ENCODE results near the gene TTLL7. TPM values are rescaled to one million over a fixed set of nuclear protein-coding genes. Genes with fewer than 3 reads are reported as not detected.

The TTLL7 gene
- total RNA-seq, 1 experiment from 2014 or later: not detected

GRCh38 chr1:83905315-83905907, 93.5 kb downstream of the TTLL7 start:
- peak; percentile 70 for DNase-seq

DNA sequence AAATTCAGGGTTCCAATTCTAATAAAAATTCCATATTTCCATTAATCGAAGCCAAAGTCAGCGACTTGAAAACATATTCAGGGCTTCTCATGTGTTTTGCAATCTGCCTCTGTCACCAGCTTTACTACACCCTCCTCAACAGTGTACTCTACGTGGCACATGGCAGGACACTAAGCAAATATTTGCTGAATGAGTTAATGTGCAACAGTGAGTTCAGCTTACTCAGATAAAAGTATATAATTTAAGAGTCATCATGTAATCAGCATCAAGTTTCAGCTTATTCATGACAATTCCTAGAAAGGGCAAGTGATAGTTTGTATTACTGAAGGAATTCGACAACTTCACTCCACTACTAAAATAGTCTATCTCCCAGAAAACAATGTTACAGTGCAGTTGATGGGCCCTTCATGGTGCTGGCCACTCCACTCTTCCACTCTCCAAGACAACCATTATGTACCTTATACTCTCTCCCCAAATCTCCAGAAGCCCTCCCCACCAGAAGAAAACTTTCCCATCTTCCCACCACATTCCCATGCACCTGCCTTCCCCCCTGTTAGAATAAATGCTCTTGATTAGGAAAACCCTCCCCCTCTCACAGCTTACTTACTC, 97.3 kb downstream of the TTLL7 start:
- Histone ChIP-seq H3K27me3 (ENCODE audit: low read length) (no peaks in the 10 kb centered on the region), H3K9ac (ENCODE audit: low read length) (no peak overlapping the region), H3K27ac (ENCODE audit: low read length) (no peak overlapping the region), H3K9me2 (replicated peaks; ENCODE audit: insufficient read depth, low read length) (no peaks in the 10 kb centered on the region), H3K4me3 (ENCODE audit: low read length) (no peak overlapping the region), H3K79me2 (ENCODE audit: low read length) (no peaks in the 10 kb centered on the region), H3K4me2 (ENCODE audit: low read depth, low read length, poor library complexity, severe bottlenecking) (no peak overlapping the region), H3K9me3 (ENCODE audit: low read length) (no peaks in the 10 kb centered on the region), H2AFZ (ENCODE audit: low read length) (no peak overlapping the region), H4K20me1 (ENCODE audit: insufficient read depth, low read depth, low read length) (no peaks in the 10 kb centered on the region), H3K36me3 (ENCODE audit: insufficient read depth, low read length) (no peaks in the 10 kb centered on the region), H3K4me1 (ENCODE audit: low read length) (no peaks in the 10 kb centered on the region)
- DNase-seq: no peak

More at GRCh38 chr1:83905315-83905907, 93.5 kb downstream of the TTLL7 start:
- no peak overlapping the region for H3K4me2 ChIP-seq (ENCODE audit: low read depth, low read length, poor library complexity, severe bottlenecking)
- no peaks in the 10 kb centered on the region for H3K27me3 ChIP-seq (ENCODE audit: low read length)
- H3K9me3 ChIP-seq (ENCODE audit: low read length): no peaks in the 10 kb centered on the region
- H2AFZ ChIP-seq (ENCODE audit: low read length): no peak overlapping the region
- H4K20me1 ChIP-seq (ENCODE audit: insufficient read depth, low read depth, low read length): no peaks in the 10 kb centered on the region
- H3K36me3 ChIP-seq (ENCODE audit: insufficient read depth, low read length): no peaks in the 10 kb centered on the region
- H3K79me2 ChIP-seq (ENCODE audit: low read length): no peaks in the 10 kb centered on the region
- H3K27ac ChIP-seq (ENCODE audit: low read length): no peak overlapping the region
- H3K4me1 ChIP-seq (ENCODE audit: low read length): no peaks in the 10 kb centered on the region
- no peak overlapping the region for H3K9ac ChIP-seq (ENCODE audit: low read length)
- no peaks in the 10 kb centered on the region for H3K9me2 ChIP-seq (replicated peaks; ENCODE audit: insufficient read depth, low read length)
- H3K4me3 ChIP-seq (ENCODE audit: low read length): no peak overlapping the region

DNA sequence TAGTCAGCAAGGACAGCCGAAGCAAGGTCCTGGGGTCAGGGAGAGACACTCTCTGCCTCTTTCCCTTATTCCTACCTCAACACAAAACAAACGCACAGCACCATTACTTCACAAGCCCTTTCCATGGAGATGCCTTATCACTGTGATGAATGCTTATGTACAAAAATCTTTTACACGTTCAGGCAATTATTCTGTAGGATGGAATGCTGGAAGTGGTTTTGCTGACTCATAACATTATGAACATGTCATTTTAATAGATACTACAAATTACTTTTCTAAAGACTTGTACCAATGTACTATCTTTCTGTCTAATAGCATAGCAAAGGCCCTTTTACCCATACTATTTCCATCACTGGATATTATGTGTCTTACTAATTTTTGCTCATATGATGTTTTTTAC, 98.4 kb downstream of the TTLL7 start:
- Histone ChIP-seq H3K4me3 (ENCODE audit: low read length) (no peak overlapping the region), H3K9me3 (ENCODE audit: low read length) (no peaks in the 10 kb centered on the region), H4K20me1 (ENCODE audit: insufficient read depth, low read depth, low read length) (no peaks in the 10 kb centered on the region), H3K27me3 (ENCODE audit: low read length) (no peaks in the 10 kb centered on the region), H3K4me2 (ENCODE audit: low read depth, low read length, poor library complexity, severe bottlenecking) (no peak overlapping the region), H2AFZ (ENCODE audit: low read length) (no peak overlapping the region), H3K79me2 (ENCODE audit: low read length) (no peaks in the 10 kb centered on the region), H3K36me3 (ENCODE audit: insufficient read depth, low read length) (no peaks in the 10 kb centered on the region), H3K4me1 (ENCODE audit: low read length) (no peaks in the 10 kb centered on the region), H3K27ac (ENCODE audit: low read length) (no peak overlapping the region), H3K9me2 (replicated peaks; ENCODE audit: insufficient read depth, low read length) (no peaks in the 10 kb centered on the region), H3K9ac (ENCODE audit: low read length) (no peak overlapping the region)
- no peak for DNase-seq

DNA sequence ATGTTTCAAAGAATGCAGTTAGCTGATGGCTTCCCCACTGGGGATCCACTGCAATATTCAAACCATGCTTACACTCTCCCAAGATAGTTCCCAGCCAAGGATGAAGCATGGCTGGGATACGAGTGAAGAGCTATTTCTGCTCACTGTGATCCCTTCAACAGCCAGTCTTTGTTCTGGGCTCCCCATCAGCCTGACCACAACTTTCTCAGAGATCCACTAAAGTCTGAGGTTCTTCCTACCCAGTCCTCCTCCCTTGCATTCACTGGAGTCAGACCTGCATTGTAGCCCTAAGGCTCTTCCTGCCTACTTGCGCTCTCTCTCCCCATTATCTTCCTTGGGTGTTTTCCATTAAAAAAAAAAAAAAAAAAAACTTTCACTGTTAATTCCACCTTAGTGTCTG, 101.4 kb downstream of the TTLL7 start:
- DNase-seq: no peak

GRCh38 chr1:83896299-83896698, 102.6 kb downstream of the TTLL7 start:
- H3K27ac ChIP-seq (ENCODE audit: low read length): no peak overlapping the region
- H3K9me2 ChIP-seq (replicated peaks; ENCODE audit: insufficient read depth, low read length): no peaks in the 10 kb centered on the region
- DNase-seq: no peak
- H3K4me2 ChIP-seq (ENCODE audit: low read depth, low read length, poor library complexity, severe bottlenecking): no peak overlapping the region
- no peak overlapping the region for H3K9ac ChIP-seq (ENCODE audit: low read length)
- no peaks in the 10 kb centered on the region for H3K36me3 ChIP-seq (ENCODE audit: insufficient read depth, low read length)
- no peaks in the 10 kb centered on the region for H3K9me3 ChIP-seq (ENCODE audit: low read length)
- no peak overlapping the region for H3K4me3 ChIP-seq (ENCODE audit: low read length)
- no peak overlapping the region for H2AFZ ChIP-seq (ENCODE audit: low read length)
- no peaks in the 10 kb centered on the region for H3K27me3 ChIP-seq (ENCODE audit: low read length)
- no peaks in the 10 kb centered on the region for H3K79me2 ChIP-seq (ENCODE audit: low read length)
- no peaks in the 10 kb centered on the region for H4K20me1 ChIP-seq (ENCODE audit: insufficient read depth, low read depth, low read length)
- no peaks in the 10 kb centered on the region for H3K4me1 ChIP-seq (ENCODE audit: low read length)

More for the DNA sequence above, 101.4 kb downstream of the TTLL7 start:
- Histone ChIP-seq H2AFZ (ENCODE audit: low read length) (no peak overlapping the region), H3K27me3 (ENCODE audit: low read length) (no peaks in the 10 kb centered on the region), H3K9me2 (replicated peaks; ENCODE audit: insufficient read depth, low read length) (no peaks in the 10 kb centered on the region), H3K4me2 (ENCODE audit: low read depth, low read length, poor library complexity, severe bottlenecking) (no peak overlapping the region), H3K36me3 (ENCODE audit: insufficient read depth, low read length) (no peaks in the 10 kb centered on the region), H3K79me2 (ENCODE audit: low read length) (no peaks in the 10 kb centered on the region), H3K9ac (ENCODE audit: low read length) (no peak overlapping the region), H3K4me3 (ENCODE audit: low read length) (no peak overlapping the region), H3K27ac (ENCODE audit: low read length) (no peak overlapping the region), H3K9me3 (ENCODE audit: low read length) (no peaks in the 10 kb centered on the region), H4K20me1 (ENCODE audit: insufficient read depth, low read depth, low read length) (no peaks in the 10 kb centered on the region), H3K4me1 (ENCODE audit: low read length) (no peaks in the 10 kb centered on the region)

DNA sequence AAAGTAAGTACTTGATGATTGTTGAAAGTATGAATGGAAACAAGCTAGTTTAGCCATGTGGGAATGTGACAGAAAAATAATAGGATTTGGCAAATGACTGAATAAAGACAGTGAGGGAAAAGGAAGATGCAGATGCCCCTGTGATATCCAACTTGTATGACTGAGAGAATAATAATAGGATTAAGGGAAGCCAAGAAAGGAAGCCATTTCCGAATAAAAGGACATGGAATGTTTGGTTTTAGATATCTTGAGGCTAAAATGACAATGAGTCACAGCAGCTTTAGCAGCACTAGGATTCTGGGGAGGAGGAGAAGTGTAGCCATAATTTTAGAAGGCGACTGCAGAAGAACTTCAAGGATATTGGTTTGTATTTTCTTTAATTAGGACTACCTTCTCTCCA, 109.2 kb downstream of the TTLL7 start:
- H3K9me3 ChIP-seq (ENCODE audit: low read length): no peaks in the 10 kb centered on the region
- H3K36me3 ChIP-seq (ENCODE audit: insufficient read depth, low read length): no peaks in the 10 kb centered on the region
- no peaks in the 10 kb centered on the region for H3K79me2 ChIP-seq (ENCODE audit: low read length)
- no peak overlapping the region for H3K4me3 ChIP-seq (ENCODE audit: low read length)
- no peaks in the 10 kb centered on the region for H4K20me1 ChIP-seq (ENCODE audit: insufficient read depth, low read depth, low read length)
- H2AFZ ChIP-seq (ENCODE audit: low read length): no peak overlapping the region
- H3K9me2 ChIP-seq (replicated peaks; ENCODE audit: insufficient read depth, low read length): no peaks in the 10 kb centered on the region
- no peak overlapping the region for H3K9ac ChIP-seq (ENCODE audit: low read length)
- H3K4me2 ChIP-seq (ENCODE audit: low read depth, low read length, poor library complexity, severe bottlenecking): no peak overlapping the region
- DNase-seq: no peak
- no peaks in the 10 kb centered on the region for H3K4me1 ChIP-seq (ENCODE audit: low read length)
- H3K27ac ChIP-seq (ENCODE audit: low read length): no peak overlapping the region
- H3K27me3 ChIP-seq (ENCODE audit: low read length): no peaks in the 10 kb centered on the region

DNA sequence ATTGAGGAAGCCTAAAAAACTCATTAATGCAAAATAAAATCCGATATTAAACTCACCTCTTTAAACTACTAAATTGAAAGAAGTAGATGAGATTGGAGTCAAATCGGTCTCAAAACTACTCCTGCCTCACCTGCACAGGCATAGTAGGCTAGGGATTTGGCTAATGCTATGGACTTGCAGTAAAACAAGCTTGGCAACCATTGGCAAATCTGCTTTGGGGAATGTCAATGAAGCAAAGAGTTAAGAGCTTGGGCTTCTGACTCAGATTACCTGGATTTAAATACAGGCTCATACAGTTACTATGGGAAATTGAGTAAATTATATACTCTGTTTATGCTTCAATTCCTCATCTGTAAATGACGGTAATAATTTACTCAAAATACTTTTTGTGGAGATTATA, 111.4 kb downstream of the TTLL7 start:
- no peaks in the 10 kb centered on the region for H3K36me3 ChIP-seq (ENCODE audit: insufficient read depth, low read length)
- no peaks in the 10 kb centered on the region for H3K9me2 ChIP-seq (replicated peaks; ENCODE audit: insufficient read depth, low read length)
- no peak overlapping the region for H3K27ac ChIP-seq (ENCODE audit: low read length)
- no peak overlapping the region for H3K9ac ChIP-seq (ENCODE audit: low read length)
- H3K4me3 ChIP-seq (ENCODE audit: low read length): no peak overlapping the region
- DNase-seq: no peak
- no peaks in the 10 kb centered on the region for H3K9me3 ChIP-seq (ENCODE audit: low read length)
- H3K27me3 ChIP-seq (ENCODE audit: low read length): no peaks in the 10 kb centered on the region
- H4K20me1 ChIP-seq (ENCODE audit: insufficient read depth, low read depth, low read length): no peaks in the 10 kb centered on the region
- H3K4me1 ChIP-seq (ENCODE audit: low read length): no peaks in the 10 kb centered on the region
- no peaks in the 10 kb centered on the region for H3K79me2 ChIP-seq (ENCODE audit: low read length)
- no peak overlapping the region for H2AFZ ChIP-seq (ENCODE audit: low read length)
- no peak overlapping the region for H3K4me2 ChIP-seq (ENCODE audit: low read depth, low read length, poor library complexity, severe bottlenecking)

- no peak for DNase-seq
- Histone ChIP-seq H4K20me1 (ENCODE audit: insufficient read depth, low read depth, low read length) (no peaks in the 10 kb centered on the region), H3K36me3 (ENCODE audit: insufficient read depth, low read length) (no peaks in the 10 kb centered on the region), H3K4me1 (ENCODE audit: low read length) (no peaks in the 10 kb centered on the region), H3K27me3 (ENCODE audit: low read length) (no peaks in the 10 kb centered on the region), H3K9me2 (replicated peaks; ENCODE audit: insufficient read depth, low read length) (no peaks in the 10 kb centered on the region), H3K79me2 (ENCODE audit: low read length) (no peaks in the 10 kb centered on the region), H3K4me3 (ENCODE audit: low read length) (no peak overlapping the region), H3K9me3 (ENCODE audit: low read length) (no peaks in the 10 kb centered on the region), H2AFZ (ENCODE audit: low read length) (no peak overlapping the region), H3K4me2 (ENCODE audit: low read depth, low read length, poor library complexity, severe bottlenecking) (no peak overlapping the region), H3K9ac (ENCODE audit: low read length) (no peak overlapping the region), H3K27ac (ENCODE audit: low read length) (no peak overlapping the region)
These were observed 115.0 kb downstream of the TTLL7 start for GRCh38 chr1:83883979-83884378.
